Prostate gland (tissue), 2 donors: ENCODE results near the gene ZNF385D.

Experiments used
- POLR2A ChIP-seq: fragments of 450-650 bp; IDR thresholded peaks from one replicate; pipeline ENCODE4 v1.6.1; 2016; ENCODE audit warnings: antibody characterized with exemption, mild to moderate bottlenecking
- POLR2AphosphoS5 ChIP-seq: sonication (generic); formaldehyde crosslinking; IDR thresholded peaks from one replicate; pipeline ENCODE4 v1.6.1; 2017; ENCODE audit warnings: antibody characterized with exemption
- TF ChIP-seq, protein P1 (sequence below), 4 experiments: fragments of 200-600 bp in 2 of 4; fragments of 450-650 bp in 2 of 4; sonication (generic) in 2 of 4; IDR thresholded peaks; 1 replicate in 3 of 4; 2 replicates in 1 of 4; pipeline ENCODE4 v1.5.1; 2016 to 2019; ENCODE audit warnings: antibody characterized with exemption in 4 of 4, mild to moderate bottlenecking in 2 of 4, moderate library complexity in 2 of 4

DNA sequence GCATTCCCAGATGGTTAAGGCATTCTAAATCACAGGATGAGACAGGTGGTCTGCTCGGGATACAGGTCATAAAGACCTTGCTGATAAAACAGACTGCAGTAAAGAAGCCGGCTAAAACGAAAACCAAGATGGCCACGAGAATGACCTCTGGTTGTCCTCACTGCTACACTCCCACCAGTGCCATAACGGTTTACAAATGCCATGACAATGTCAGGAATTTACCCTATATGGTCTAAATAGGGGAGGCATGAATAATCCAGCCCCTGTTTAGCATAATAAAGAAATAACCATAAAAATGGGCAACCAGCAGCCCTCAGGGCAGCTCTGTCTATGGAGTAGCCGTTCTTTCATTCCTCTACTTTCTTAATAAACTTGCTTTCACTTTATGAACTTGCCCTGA, 151.1 kb downstream of the ZNF385D start:
- TF ChIP-seq, protein P1, sequence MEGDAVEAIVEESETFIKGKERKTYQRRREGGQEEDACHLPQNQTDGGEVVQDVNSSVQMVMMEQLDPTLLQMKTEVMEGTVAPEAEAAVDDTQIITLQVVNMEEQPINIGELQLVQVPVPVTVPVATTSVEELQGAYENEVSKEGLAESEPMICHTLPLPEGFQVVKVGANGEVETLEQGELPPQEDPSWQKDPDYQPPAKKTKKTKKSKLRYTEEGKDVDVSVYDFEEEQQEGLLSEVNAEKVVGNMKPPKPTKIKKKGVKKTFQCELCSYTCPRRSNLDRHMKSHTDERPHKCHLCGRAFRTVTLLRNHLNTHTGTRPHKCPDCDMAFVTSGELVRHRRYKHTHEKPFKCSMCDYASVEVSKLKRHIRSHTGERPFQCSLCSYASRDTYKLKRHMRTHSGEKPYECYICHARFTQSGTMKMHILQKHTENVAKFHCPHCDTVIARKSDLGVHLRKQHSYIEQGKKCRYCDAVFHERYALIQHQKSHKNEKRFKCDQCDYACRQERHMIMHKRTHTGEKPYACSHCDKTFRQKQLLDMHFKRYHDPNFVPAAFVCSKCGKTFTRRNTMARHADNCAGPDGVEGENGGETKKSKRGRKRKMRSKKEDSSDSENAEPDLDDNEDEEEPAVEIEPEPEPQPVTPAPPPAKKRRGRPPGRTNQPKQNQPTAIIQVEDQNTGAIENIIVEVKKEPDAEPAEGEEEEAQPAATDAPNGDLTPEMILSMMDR (IDR thresholded peaks at IDR 0.05): no peak
- TF ChIP-seq POLR2AphosphoS5 (no peak), POLR2A (no peak)
